DND-41 (cell line): ENCODE measurements around the gene COL23A1.

Experiments used
- EZH2 ChIP-seq: IDR thresholded peaks from 3 replicates; pipeline ENCODE4 v1.6.1; 2012; ENCODE audit warnings: borderline replicate concordance, low read depth, mild to moderate bottlenecking, moderate library complexity, low read length, inconsistent platforms; ENCODE audit not compliant: severe bottlenecking
- TF ChIP-seq, protein P1 (sequence below): IDR thresholded peaks from 2 replicates; pipeline ENCODE4 v1.5.1; 2012; ENCODE audit warnings: borderline replicate concordance, low read length, moderate library complexity, mild to moderate bottlenecking; ENCODE audit not compliant: poor library complexity, severe bottlenecking; ENCODE audit errors: extremely low read depth

DNA sequence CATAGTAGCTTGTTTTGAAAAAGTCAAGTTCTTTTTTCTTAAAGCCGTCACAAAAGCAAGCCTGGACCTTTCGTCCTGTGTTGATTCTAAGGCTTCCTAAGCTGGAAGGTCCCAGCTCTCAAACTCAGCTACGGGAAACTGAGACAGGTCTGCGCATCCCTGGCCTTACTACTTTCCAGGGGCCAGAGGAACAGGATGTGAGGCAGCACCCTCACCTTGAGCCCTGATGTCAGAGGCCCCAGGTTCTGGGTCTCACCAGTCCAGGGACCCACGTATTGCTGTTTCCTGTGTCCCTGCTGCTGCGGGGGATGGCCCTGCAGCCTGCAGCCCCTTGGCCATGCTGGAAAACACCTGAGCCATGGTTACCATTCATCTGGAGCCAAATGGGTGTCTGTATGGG, 123.9 kb downstream of the COL23A1 start:
- TF ChIP-seq, protein P1, sequence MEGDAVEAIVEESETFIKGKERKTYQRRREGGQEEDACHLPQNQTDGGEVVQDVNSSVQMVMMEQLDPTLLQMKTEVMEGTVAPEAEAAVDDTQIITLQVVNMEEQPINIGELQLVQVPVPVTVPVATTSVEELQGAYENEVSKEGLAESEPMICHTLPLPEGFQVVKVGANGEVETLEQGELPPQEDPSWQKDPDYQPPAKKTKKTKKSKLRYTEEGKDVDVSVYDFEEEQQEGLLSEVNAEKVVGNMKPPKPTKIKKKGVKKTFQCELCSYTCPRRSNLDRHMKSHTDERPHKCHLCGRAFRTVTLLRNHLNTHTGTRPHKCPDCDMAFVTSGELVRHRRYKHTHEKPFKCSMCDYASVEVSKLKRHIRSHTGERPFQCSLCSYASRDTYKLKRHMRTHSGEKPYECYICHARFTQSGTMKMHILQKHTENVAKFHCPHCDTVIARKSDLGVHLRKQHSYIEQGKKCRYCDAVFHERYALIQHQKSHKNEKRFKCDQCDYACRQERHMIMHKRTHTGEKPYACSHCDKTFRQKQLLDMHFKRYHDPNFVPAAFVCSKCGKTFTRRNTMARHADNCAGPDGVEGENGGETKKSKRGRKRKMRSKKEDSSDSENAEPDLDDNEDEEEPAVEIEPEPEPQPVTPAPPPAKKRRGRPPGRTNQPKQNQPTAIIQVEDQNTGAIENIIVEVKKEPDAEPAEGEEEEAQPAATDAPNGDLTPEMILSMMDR: no peak
- no peak for TF ChIP-seq EZH2
